Activated CD8-positive, alpha-beta memory T cell treated with anti-CD3 and anti-CD28 coated beads, Interleukin-2, amount 50 U/mL, for 4 hours (primary cell): ENCODE measurements around the gene CCDC54.

ENCODE experiments used
- DNase-seq: peaks from one replicate; pipeline ENCODE4 v3.0.0-alpha.2; 2020

Gene CCDC54

GRCh38 chr3:107395066-107395465 is 17.8 kb downstream of the CCDC54 start:
- DNase-seq: no peak

- no peak for DNase-seq
These were observed 24.1 kb downstream of the CCDC54 start for GRCh38 chr3:107401301-107401700.

- DNase-seq: no peak
These were observed 25.0 kb downstream of the CCDC54 start for GRCh38 chr3:107402214-107402613.

- no peak for DNase-seq
These were observed 27.7 kb downstream of the CCDC54 start for GRCh38 chr3:107404727-107405469.

GRCh38 chr3:107407355-107407754 is 30.1 kb downstream of the CCDC54 start:
- no peak for DNase-seq

GRCh38 chr3:107408513-107408912 is 31.3 kb downstream of the CCDC54 start:
- DNase-seq: no peak

GRCh38 chr3:107409365-107409764 is 32.1 kb downstream of the CCDC54 start:
- DNase-seq: no peak

- no peak for DNase-seq
These were observed 33.4 kb downstream of the CCDC54 start for GRCh38 chr3:107410606-107411005.

GRCh38 chr3:107411056-107411455 is 33.8 kb downstream of the CCDC54 start:
- no peak for DNase-seq

- no peak for DNase-seq
These were observed 34.5 kb downstream of the CCDC54 start for GRCh38 chr3:107411779-107412178.

GRCh38 chr3:107412376-107412775 is 35.1 kb downstream of the CCDC54 start:
- no peak for DNase-seq

GRCh38 chr3:107413264-107413663 is 36.0 kb downstream of the CCDC54 start:
- no peak for DNase-seq

GRCh38 chr3:107414325-107414964 is 37.2 kb downstream of the CCDC54 start:
- no peak for DNase-seq

GRCh38 chr3:107416138-107416537 is 38.9 kb downstream of the CCDC54 start:
- DNase-seq: no peak

GRCh38 chr3:107416886-107417285 is 39.6 kb downstream of the CCDC54 start:
- DNase-seq: no peak

- DNase-seq: no peak
These were observed 44.0 kb downstream of the CCDC54 start for GRCh38 chr3:107421170-107421792.

GRCh38 chr3:107421881-107422280 is 44.6 kb downstream of the CCDC54 start:
- no peak for DNase-seq

GRCh38 chr3:107425033-107425432 is 47.8 kb downstream of the CCDC54 start:
- DNase-seq: no peak

- DNase-seq: no peak
These were observed 49.0 kb downstream of the CCDC54 start for GRCh38 chr3:107426223-107426622.
